GM19463 (cell line): Measurements from ENCODE around the gene NTN3.
A peak's percentile ranks its signal among the peaks of the same experiment; 100 is the strongest.

Experiments used
- ATAC-seq: cut with Tn5 transposase; IDR thresholded peaks from one replicate; pipeline ENCODE4 v1.9.1; 2021; ENCODE audit warnings: mild to moderate bottlenecking, moderate library complexity; ENCODE audit not compliant: unreplicated experiment

NTN3 gene

GRCh38 chr16:2465653-2466415 is 5.3 kb upstream of the NTN3 start:
- no peak for ATAC-seq

- ATAC-seq, result no peak
Measured at GRCh38 chr16:2466667-2467527, 4.2 kb upstream of the NTN3 start.

- no peak for ATAC-seq
Measured at GRCh38 chr16:2467528-2468232, 3.4 kb upstream of the NTN3 start.

- no peak for ATAC-seq
Measured at GRCh38 chr16:2468233-2468724, 2.8 kb upstream of the NTN3 start.

GRCh38 chr16:2468725-2469398 is 2.2 kb upstream of the NTN3 start:
- peak; percentile 36 for ATAC-seq

- no peak for ATAC-seq
Measured at GRCh38 chr16:2469399-2470233, 1.5 kb upstream of the NTN3 start.

GRCh38 chr16:2470234-2470601 is 879 bp upstream of the NTN3 start:
- ATAC-seq, result no peak

- no peak for ATAC-seq
Measured at GRCh38 chr16:2470603-2471015, 488 bp upstream of the NTN3 start.

- no peak for ATAC-seq
Measured at GRCh38 chr16:2471653-2472487, 773 bp downstream of the NTN3 start.

- ATAC-seq, result no peak
Measured at GRCh38 chr16:2472488-2472864, 1.4 kb downstream of the NTN3 start.

- no peak for ATAC-seq
Measured at GRCh38 chr16:2472885-2473445, 1.9 kb downstream of the NTN3 start.

GRCh38 chr16:2473446-2473926 is 2.4 kb downstream of the NTN3 start:
- no peak for ATAC-seq

- peak; percentile 43 for ATAC-seq
Measured at GRCh38 chr16:2473999-2474876, 3.1 kb downstream of the NTN3 start.

- peak; percentile 63 for ATAC-seq
Measured at GRCh38 chr16:2474877-2475412, 3.8 kb downstream of the NTN3 start, which contains the start of gene TBC1D24. TSS of gene TBC1D24 (plus strand) at chr16:2475127. CDS start at chr16:2496149, 21,022 bp downstream.

- ATAC-seq, result no peak
Measured at GRCh38 chr16:2475413-2476344, 4.6 kb downstream of the NTN3 start.

- no peak for ATAC-seq
Measured at GRCh38 chr16:2476345-2476720, 5.2 kb downstream of the NTN3 start.
